ENCODE results near the gene DDX41.

Gene DDX41

GRCh38 chr5:177526791-177527190, 10.0 kb upstream of the DDX41 start:
- Mint-ChIP-seq H3K36me3 (peaks cover 13% of the 10 kb centered on the region), H3K4me1 (peaks cover 1% of the 10 kb centered on the region), H3K27me3 (no peaks in the 10 kb centered on the region), H3K9me3 (no peaks in the 10 kb centered on the region), H3K4me3 (no peak overlapping the region), H3K27ac (no peak overlapping the region)
- ATAC-seq, result no peak

DNA sequence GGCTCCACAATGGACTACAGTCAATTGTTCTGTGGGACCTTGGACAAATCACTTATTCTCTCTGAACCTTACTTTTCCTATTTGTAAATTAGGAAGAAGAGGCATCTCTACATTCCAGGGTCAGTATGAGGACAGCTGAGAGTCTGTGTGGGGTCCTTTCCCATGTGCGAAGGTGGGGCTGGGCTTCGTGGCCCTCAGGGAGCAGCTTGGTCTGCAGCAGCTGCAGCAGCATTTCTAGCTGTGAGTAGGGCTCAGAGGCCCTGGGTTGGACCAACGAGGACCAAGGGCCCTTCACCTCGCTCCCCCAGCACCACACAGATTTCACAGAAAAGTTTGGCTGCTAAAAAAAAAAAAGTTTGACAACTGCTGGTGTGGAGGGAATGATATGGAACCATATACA, 9.4 kb upstream of the DDX41 start:
- Mint-ChIP-seq H3K36me3 (peaks cover 17% of the 10 kb centered on the region), H3K4me3 (no peak overlapping the region), H3K27ac (no peak overlapping the region), H3K9me3 (no peaks in the 10 kb centered on the region), H3K27me3 (no peaks in the 10 kb centered on the region), H3K4me1 (peaks cover 7% of the 10 kb centered on the region)
- no peak for ATAC-seq

- Mint-ChIP-seq H3K27me3 (no peaks in the 10 kb centered on the region), H3K4me1 (peaks cover 18% of the 10 kb centered on the region), H3K9me3 (no peaks in the 10 kb centered on the region), H3K36me3 (peaks cover 16% of the 10 kb centered on the region), H3K4me3 (no peak overlapping the region), H3K27ac (no peak overlapping the region)
- no peak for ATAC-seq
These were observed 8.3 kb upstream of the DDX41 start for GRCh38 chr5:177524941-177525655.

- H3K9me3 Mint-ChIP-seq, result no peaks in the 10 kb centered on the region
- H3K27ac Mint-ChIP-seq, result no peak overlapping the region
These were observed 7.8 kb upstream of the DDX41 start for GRCh38 chr5:177524539-177524900.

DNA sequence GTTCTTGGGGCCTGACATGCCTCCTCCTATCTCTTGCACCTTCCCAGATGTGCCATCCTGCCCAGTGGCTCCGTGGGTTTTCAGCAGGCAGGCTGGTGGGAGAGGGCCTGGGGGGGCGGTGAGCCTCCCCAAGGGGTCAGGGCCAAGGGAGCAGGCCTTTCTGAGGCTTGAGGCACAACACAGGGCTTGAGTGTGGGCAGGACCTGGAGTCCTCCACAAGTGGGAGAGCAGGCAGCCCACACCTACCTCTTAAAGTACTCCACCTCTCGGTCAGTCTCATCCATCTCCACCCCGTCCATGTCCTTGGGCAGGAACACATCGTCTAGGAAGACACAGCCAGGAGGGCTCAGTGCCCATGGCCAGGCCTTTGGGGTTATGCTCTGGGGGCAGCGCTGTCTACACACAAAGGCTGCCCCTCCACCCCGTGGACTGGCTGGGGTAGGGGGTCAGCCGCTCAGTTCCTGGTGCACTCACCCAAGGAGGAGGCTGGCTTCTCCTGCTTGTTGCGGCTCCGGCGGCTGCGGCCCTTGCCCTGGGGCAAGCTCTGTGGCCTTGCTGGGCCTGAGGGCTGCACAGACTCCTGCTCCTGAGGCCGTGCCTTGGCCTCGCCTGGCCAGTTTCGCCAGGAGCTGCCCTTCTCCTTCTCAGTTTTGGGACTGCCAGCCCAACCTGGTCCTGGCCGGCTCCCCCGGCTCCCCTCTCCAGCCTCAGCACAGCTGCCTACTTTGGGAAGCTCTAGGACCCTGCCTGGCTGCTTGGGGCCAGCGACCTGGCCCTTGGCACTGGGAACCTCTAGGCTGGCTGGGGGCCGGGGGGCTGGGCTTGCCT, 7.2 kb upstream of the DDX41 start:
- no peak for ATAC-seq
- Mint-ChIP-seq H3K9me3 (no peaks in the 10 kb centered on the region), H3K4me3 (no peak overlapping the region), H3K36me3 (peaks cover 21% of the 10 kb centered on the region), H3K4me1 (peaks cover 29% of the 10 kb centered on the region), H3K27me3 (no peaks in the 10 kb centered on the region), H3K27ac (no peak overlapping the region)

More at GRCh38 chr5:177524539-177524900, 7.8 kb upstream of the DDX41 start:
- no peak for ATAC-seq
- Mint-ChIP-seq H3K36me3 (peaks cover 21% of the 10 kb centered on the region), H3K27me3 (no peaks in the 10 kb centered on the region), H3K4me3 (no peak overlapping the region), H3K4me1 (peaks cover 24% of the 10 kb centered on the region)

DNA sequence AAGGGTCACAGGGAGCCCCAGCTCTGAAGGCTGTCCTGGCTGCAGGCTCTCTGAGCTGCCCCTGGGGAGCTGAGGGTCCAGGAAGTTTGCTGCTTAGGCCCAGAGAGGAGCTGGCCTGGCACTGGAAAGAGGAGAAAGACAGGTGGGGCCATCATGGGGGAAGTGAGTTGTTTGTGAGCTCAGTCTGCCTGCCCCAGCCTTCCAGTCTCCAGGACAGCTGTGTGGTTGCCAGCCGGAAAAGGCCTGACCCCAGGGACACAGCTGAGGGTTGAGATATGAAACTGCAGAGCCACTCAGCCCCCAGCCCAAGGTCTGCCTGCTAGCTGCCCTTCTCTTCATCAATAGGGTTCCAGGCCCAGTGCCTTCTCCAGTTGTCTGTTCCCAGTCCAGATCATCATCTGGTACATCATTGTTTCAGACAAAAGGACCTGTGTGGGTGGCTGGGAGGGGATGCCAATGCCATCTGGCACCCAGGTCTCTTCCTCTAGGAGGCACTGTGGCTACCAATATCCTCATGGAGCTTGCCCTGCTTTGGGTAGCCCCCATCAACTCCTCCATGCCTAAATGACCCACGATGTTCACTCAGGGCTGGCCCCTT, 4.3 kb upstream of the DDX41 start:
- peaks cover 27% of the 10 kb centered on the region for H3K36me3 Mint-ChIP-seq
- H3K27ac Mint-ChIP-seq, result peak overlapping the region; percentile 82
- H3K4me1 Mint-ChIP-seq, result peaks cover 40% of the 10 kb centered on the region
- ATAC-seq, result no peak
- no peak overlapping the region for H3K4me3 Mint-ChIP-seq
- no peaks in the 10 kb centered on the region for H3K27me3 Mint-ChIP-seq
- no peaks in the 10 kb centered on the region for H3K9me3 Mint-ChIP-seq

DNA sequence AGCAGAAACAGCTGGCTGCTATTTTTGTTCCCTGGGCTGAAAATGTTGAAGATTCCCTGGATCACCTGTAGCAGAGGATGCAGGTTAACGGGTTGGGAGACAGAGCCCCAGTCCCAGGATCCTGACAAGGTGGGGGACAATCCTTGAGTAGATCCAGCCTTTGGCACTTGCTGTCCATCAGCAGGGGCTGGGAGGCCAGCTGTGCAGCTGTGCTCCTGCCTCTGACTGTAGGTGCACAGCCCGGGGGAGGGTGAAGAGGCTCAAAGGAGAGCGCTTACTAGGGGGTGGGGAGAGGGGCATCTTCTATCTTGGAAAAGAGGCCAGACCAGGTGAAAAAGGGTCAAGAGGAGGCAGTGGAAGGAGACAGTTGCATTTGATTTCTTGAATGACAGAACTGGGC, 3.5 kb upstream of the DDX41 start:
- H3K4me3 Mint-ChIP-seq, result no peak overlapping the region
- no peaks in the 10 kb centered on the region for H3K9me3 Mint-ChIP-seq
- H3K27ac Mint-ChIP-seq, result peak overlapping the region; percentile 82
- peaks cover 27% of the 10 kb centered on the region for H3K36me3 Mint-ChIP-seq
- no peaks in the 10 kb centered on the region for H3K27me3 Mint-ChIP-seq
- ATAC-seq, result no peak
- peaks cover 48% of the 10 kb centered on the region for H3K4me1 Mint-ChIP-seq

DNA sequence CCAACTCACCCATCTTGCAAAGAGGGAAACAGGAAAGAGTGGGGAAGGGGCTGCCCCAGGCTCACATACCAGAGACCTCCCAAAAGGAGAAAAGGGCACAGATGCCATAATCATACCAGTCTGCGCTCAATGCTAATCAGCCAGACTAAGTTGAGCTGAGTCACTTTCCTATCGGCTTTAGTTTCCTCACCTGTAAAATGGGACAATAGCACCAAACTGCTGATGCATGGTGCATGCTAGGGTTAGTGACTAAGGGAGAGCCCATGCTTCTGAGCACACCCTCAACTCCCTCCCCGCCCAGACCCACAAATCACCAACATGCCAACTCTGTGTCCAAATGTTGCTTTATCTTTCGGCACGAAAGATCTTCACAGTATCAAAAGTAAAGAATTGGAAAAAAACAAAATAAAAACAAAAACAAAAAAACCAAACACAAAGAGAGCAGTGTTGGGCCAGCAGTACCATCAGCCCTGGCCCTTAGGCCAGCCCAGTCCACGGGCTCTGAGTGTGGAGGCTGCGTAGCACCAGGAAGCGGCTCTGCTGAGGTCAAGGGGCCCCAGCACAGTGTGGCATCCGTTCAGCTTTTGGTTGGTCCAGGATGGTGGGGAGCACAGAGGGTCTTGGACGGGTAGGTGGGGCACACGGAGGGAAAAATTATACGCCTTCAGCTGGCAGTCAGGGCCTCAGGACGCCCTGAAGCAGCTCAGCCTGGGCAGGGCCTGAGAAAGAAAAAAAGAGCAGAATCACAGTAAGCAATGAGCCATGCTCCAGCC, 2.9 kb upstream of the DDX41 start:
- no peak for ATAC-seq
- Mint-ChIP-seq H3K9me3 (no peaks in the 10 kb centered on the region), H3K27me3 (no peaks in the 10 kb centered on the region), H3K27ac (peak overlapping the region; percentile 82), H3K4me3 (no peak overlapping the region), H3K4me1 (peaks cover 51% of the 10 kb centered on the region), H3K36me3 (peaks cover 27% of the 10 kb centered on the region)

DNA sequence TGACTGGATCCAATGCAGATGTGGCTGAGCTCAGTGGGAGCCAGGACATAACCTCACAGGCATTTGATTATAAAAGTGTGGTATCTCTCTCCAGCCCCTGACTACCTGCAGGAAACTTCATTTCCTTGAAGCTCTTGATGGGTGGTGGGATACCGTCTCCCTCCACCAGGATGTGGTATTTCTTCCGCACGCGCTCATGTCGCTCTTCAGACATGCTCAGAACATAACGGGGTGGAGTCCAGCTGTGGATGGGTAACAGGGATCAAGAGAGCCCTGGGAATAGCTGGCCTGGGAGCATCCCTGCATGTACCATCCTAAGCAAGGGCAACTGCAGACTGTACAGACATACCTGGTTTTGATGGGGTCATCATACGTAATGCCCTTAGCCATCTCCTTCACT, 1.2 kb downstream of the DDX41 start:
- Mint-ChIP-seq H3K36me3 (peaks cover 48% of the 10 kb centered on the region), H3K27me3 (no peaks in the 10 kb centered on the region), H3K4me3 (peak overlapping the region; percentile 87), H3K27ac (peak overlapping the region; percentile 80), H3K4me1 (peaks cover 57% of the 10 kb centered on the region), H3K9me3 (no peaks in the 10 kb centered on the region)
- ATAC-seq, result no peak

DNA sequence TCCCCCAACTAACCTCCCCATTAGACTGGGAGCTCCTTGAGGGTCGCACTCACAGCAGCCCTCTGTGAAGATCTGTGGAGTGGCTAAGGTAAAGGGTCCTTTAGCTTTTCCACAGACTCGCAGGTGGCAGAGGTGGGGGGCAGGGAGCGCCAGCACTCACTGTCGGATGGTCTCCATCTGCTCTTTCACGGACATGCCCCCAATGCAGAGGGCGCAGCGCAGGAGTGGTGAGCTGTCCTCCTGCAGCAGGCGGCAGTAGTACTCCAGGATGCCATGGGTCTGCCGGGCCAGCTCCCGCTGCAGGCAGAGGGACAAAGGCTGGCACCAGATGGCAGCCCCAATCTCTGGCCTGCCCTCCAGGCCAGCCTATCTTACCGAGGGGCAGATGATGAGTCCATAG, 2.2 kb downstream of the DDX41 start:
- peaks cover 45% of the 10 kb centered on the region for H3K36me3 Mint-ChIP-seq
- no peak overlapping the region for H3K4me3 Mint-ChIP-seq
- no peaks in the 10 kb centered on the region for H3K27me3 Mint-ChIP-seq
- no peaks in the 10 kb centered on the region for H3K9me3 Mint-ChIP-seq
- no peak overlapping the region for H3K27ac Mint-ChIP-seq
- peaks cover 57% of the 10 kb centered on the region for H3K4me1 Mint-ChIP-seq
- ATAC-seq, result no peak

- Mint-ChIP-seq H3K4me1 (peaks cover 62% of the 10 kb centered on the region), H3K36me3 (peaks cover 49% of the 10 kb centered on the region)
These were observed 3.3 kb downstream of the DDX41 start for GRCh38 chr5:177513500-177513899.

GRCh38 chr5:177512736-177513380, 3.9 kb downstream of the DDX41 start:
- no peak overlapping the region for H3K27ac Mint-ChIP-seq
- H3K9me3 Mint-ChIP-seq, result no peaks in the 10 kb centered on the region
- H3K4me3 Mint-ChIP-seq, result no peak overlapping the region
- H3K36me3 Mint-ChIP-seq, result peaks cover 52% of the 10 kb centered on the region
- H3K4me1 Mint-ChIP-seq, result peaks cover 68% of the 10 kb centered on the region
- no peak for ATAC-seq
- no peaks in the 10 kb centered on the region for H3K27me3 Mint-ChIP-seq

More at GRCh38 chr5:177513500-177513899, 3.3 kb downstream of the DDX41 start:
- Mint-ChIP-seq H3K27ac (no peak overlapping the region), H3K27me3 (no peaks in the 10 kb centered on the region), H3K4me3 (no peak overlapping the region), H3K9me3 (no peaks in the 10 kb centered on the region)
- no peak for ATAC-seq

GRCh38 chr5:177511796-177512675, 4.7 kb downstream of the DDX41 start:
- Mint-ChIP-seq H3K36me3 (peaks cover 60% of the 10 kb centered on the region), H3K4me3 (no peak overlapping the region)

DNA sequence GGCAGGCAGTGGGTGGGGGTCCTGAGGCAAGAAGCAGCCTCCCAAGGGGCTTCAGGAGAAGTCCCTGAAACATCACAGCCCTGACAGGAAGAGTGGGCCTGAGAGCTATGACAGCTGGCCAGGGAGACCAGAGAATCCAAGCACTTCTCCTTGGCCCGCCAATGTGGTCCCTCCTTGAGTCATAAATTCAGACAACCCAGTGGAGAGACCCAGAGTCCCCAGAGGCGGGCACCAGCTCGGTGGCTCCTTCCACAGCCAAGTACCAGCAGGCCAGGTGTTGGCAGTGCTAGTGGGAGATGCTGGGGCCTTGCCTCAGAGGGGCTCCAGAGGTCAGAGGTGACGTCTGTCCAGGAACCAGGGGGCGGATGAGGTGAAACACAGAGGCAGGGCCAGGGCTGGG, 5.6 kb downstream of the DDX41 start:
- ATAC-seq, result no peak
- Mint-ChIP-seq H3K27me3 (no peaks in the 10 kb centered on the region), H3K4me1 (peaks cover 70% of the 10 kb centered on the region), H3K36me3 (peaks cover 58% of the 10 kb centered on the region), H3K9me3 (no peaks in the 10 kb centered on the region), H3K4me3 (peak overlapping the region; percentile 94), H3K27ac (peak overlapping the region; percentile 95)

More at GRCh38 chr5:177511796-177512675, 4.7 kb downstream of the DDX41 start:
- H3K4me1 Mint-ChIP-seq, result peaks cover 75% of the 10 kb centered on the region
- ATAC-seq, result no peak
- H3K9me3 Mint-ChIP-seq, result no peaks in the 10 kb centered on the region
- no peaks in the 10 kb centered on the region for H3K27me3 Mint-ChIP-seq
- H3K27ac Mint-ChIP-seq, result peak overlapping the region; percentile 95

Measured in stimulated activated memory B cell treated with anti-CD40 and anti-IgM and Interleukin-4, amounts not matched to agents 10 μg/mL and 1 μg/mL and 100 μg/mL, for 72 hours (primary cell).